ENCODE results near the gene AVP.

- TF ChIP-seq, protein P1, sequence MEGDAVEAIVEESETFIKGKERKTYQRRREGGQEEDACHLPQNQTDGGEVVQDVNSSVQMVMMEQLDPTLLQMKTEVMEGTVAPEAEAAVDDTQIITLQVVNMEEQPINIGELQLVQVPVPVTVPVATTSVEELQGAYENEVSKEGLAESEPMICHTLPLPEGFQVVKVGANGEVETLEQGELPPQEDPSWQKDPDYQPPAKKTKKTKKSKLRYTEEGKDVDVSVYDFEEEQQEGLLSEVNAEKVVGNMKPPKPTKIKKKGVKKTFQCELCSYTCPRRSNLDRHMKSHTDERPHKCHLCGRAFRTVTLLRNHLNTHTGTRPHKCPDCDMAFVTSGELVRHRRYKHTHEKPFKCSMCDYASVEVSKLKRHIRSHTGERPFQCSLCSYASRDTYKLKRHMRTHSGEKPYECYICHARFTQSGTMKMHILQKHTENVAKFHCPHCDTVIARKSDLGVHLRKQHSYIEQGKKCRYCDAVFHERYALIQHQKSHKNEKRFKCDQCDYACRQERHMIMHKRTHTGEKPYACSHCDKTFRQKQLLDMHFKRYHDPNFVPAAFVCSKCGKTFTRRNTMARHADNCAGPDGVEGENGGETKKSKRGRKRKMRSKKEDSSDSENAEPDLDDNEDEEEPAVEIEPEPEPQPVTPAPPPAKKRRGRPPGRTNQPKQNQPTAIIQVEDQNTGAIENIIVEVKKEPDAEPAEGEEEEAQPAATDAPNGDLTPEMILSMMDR (IDR thresholded peaks at IDR 0.05) = no peak
- TF ChIP-seq POLR2A (IDR thresholded peaks at IDR 0.05) = no peak
Measured at GRCh38 chr20:3128275-3128984, 43.9 kb upstream of the AVP start.

Measured in body of pancreas (tissue), 4 donors.